H1 (cell line): ENCODE data around the gene GRM5. TPM values are rescaled to one million over a fixed set of nuclear protein-coding genes. Genes with fewer than 3 reads are reported as not detected.
A peak's percentile ranks its signal among the peaks of the same experiment; 100 is the strongest.
"Not testable (repeated sequence)": the region's sequence is repeated elsewhere in the genome, so short reads cannot be mapped to it uniquely, and the experiment has no call there.

Source experiments
- CTCF ChIA-PET: fragments of 300-600 bp; sonication (Branson Sonifier 250); formaldehyde crosslinking; loops from one replicate; lab custom pipeline; 2021; ENCODE audit not compliant: partially characterized antibody; lab: Charles Lee
- POLR2A ChIA-PET: fragments of 300-600 bp; sonication (Branson Sonifier 250); formaldehyde crosslinking; loops from one replicate; lab custom pipeline; 2021; ENCODE audit warnings: inconsistent platforms; ENCODE audit not compliant: partially characterized antibody; lab: Charles Lee
- DNase-seq, 2 experiments: peaks; one replicate each; pipeline versions ENCODE4 v3.0.0 to v3.0.0-alpha.2; 2010 to 2022; ENCODE audit warnings: low spot score in 2 of 2, low read depth in 1 of 2, mixed read lengths in 1 of 2
- FAIRE-seq: peaks from 2 replicates; lab custom pipeline; 2011; peaks lifted over from hg19 to GRCh38; lab: Jason Lieb, UNC
- H2AFZ ChIP-seq: 2 replicates; pipeline ENCODE4 v1.8.1; 2012; ENCODE audit warnings: low read length, inconsistent platforms
- H2AK5ac ChIP-seq: 2 replicates; pipeline ENCODE4 v1.6.1; 2013; ENCODE audit warnings: low read depth, low read length
- H2BK120ac ChIP-seq: replicated peaks from 2 replicates; pipeline ENCODE3; 2013; ENCODE audit warnings: low read depth, low read length, inconsistent platforms
- H2BK12ac ChIP-seq: 2 replicates; pipeline ENCODE4 v1.6.1; 2013; ENCODE audit warnings: low read depth, low read length
- H2BK15ac ChIP-seq: 2 replicates; pipeline ENCODE4 v1.6.1; 2013; ENCODE audit warnings: low read length
- H2BK20ac ChIP-seq: 2 replicates; pipeline ENCODE4 v1.6.1; 2013; ENCODE audit warnings: low read length
- H2BK5ac ChIP-seq: 2 replicates; pipeline ENCODE4 v1.6.1; 2013; ENCODE audit warnings: low read depth, low read length
- H3K14ac ChIP-seq: 2 replicates; pipeline ENCODE4 v1.6.1; 2013; ENCODE audit warnings: inconsistent platforms; ENCODE audit not compliant: insufficient read length
- H3K18ac ChIP-seq: 2 replicates; pipeline ENCODE4 v1.6.1; 2013; ENCODE audit warnings: low read length; ENCODE audit errors: extremely low read depth
- H3K23ac ChIP-seq: 2 replicates; pipeline ENCODE4 v1.6.1; 2013; ENCODE audit warnings: inconsistent platforms; ENCODE audit not compliant: insufficient read length
- H3K23me2 ChIP-seq: 2 replicates; pipeline ENCODE4 v1.6.1; 2013; ENCODE audit warnings: low read depth, low read length
- H3K27ac ChIP-seq: 2 replicates; pipeline ENCODE4 v1.6.1; 2011; ENCODE audit warnings: low read depth, low read length, inconsistent platforms
- H3K27me3 ChIP-seq, 4 experiments: replicated peaks in 1 of 4; 1 replicate in 1 of 4; 2 replicates in 3 of 4; pipeline versions ENCODE4 v1.6.1 to v1.8.1; 2011 to 2013; ENCODE audit warnings: low read length in 3 of 4, mild to moderate bottlenecking in 3 of 4, inconsistent platforms in 2 of 4, mixed read lengths in 2 of 4, moderate library complexity in 1 of 4; ENCODE audit not compliant: control insufficient read depth in 3 of 4, insufficient read depth in 3 of 4; ENCODE audit errors: extremely low read depth in 1 of 4
- H3K36me3 ChIP-seq, 4 experiments: 2 replicates each; pipeline versions ENCODE4 v1.6.1 to v1.8.1; 2011 to 2013; ENCODE audit warnings: mild to moderate bottlenecking in 4 of 4, low read length in 3 of 4, moderate library complexity in 2 of 4, control low read depth in 1 of 4, inconsistent platforms in 1 of 4; ENCODE audit not compliant: insufficient read depth in 4 of 4, control insufficient read depth in 2 of 4
- H3K4ac ChIP-seq: replicated peaks from 2 replicates; pipeline ENCODE3; 2013; ENCODE audit warnings: low read length, low read depth, mixed read lengths, inconsistent platforms; ENCODE audit not compliant: insufficient read length
- H3K4me1 ChIP-seq, 4 experiments: replicated peaks in 1 of 4; 1 replicate in 1 of 4; 2 replicates in 3 of 4; pipeline versions ENCODE4 v1.6.1 to v1.8.1; 2011 to 2013; ENCODE audit warnings: low read length in 3 of 4, inconsistent platforms in 2 of 4, mixed read lengths in 1 of 4; ENCODE audit not compliant: insufficient read depth in 4 of 4, control insufficient read depth in 3 of 4
- H3K4me2 ChIP-seq, 2 experiments: 2 replicates each; pipeline versions ENCODE4 v1.6.1 to v1.8.1; 2011 to 2013; ENCODE audit warnings: low read depth in 2 of 2, low read length in 2 of 2, control low read depth in 1 of 2, inconsistent platforms in 1 of 2, mild to moderate bottlenecking in 1 of 2; ENCODE audit not compliant: insufficient read depth in 1 of 2
- H3K4me3 ChIP-seq, 4 experiments: fragments of 200-600, 300-600 bp in 1 of 4; sonication (generic), shearing (Covaris generic), sonication (Bioruptor Twin) in 1 of 4; 2 replicates each; pipeline versions ENCODE4 v1.5.1 to v1.8.1; 2011 to 2016; ENCODE audit warnings: low read length in 4 of 4, low read depth in 3 of 4, control low read depth in 2 of 4, inconsistent platforms in 2 of 4, mild to moderate bottlenecking in 2 of 4, mixed read lengths in 1 of 4, moderate library complexity in 1 of 4; ENCODE audit not compliant: insufficient read depth in 2 of 4; ENCODE audit errors: extremely low read depth in 1 of 4
- H3K56ac ChIP-seq: replicated peaks from 2 replicates; pipeline ENCODE3; 2013; ENCODE audit warnings: low read depth, mild to moderate bottlenecking, mixed read lengths, low read length, inconsistent platforms; ENCODE audit not compliant: insufficient read length
- H3K79me1 ChIP-seq: 2 replicates; pipeline ENCODE4 v1.6.1; 2013; ENCODE audit warnings: low read depth, low read length, control low read depth
- H3K79me2 ChIP-seq, 2 experiments: 2 replicates each; pipeline versions ENCODE4 v1.6.1 to v1.8.1; 2012 to 2013; ENCODE audit warnings: low read length in 2 of 2, mild to moderate bottlenecking in 2 of 2, inconsistent platforms in 1 of 2; ENCODE audit not compliant: insufficient read depth in 2 of 2, control insufficient read depth in 1 of 2
- H3K9ac ChIP-seq, 4 experiments: replicated peaks in 1 of 4; 1 replicate in 1 of 4; 2 replicates in 3 of 4; pipeline versions ENCODE4 v1.6.1 to v1.8.1; 2011 to 2013; ENCODE audit warnings: low read depth in 3 of 4, low read length in 3 of 4, control low read depth in 2 of 4, mild to moderate bottlenecking in 2 of 4, moderate library complexity in 2 of 4, inconsistent platforms in 1 of 4; ENCODE audit errors: extremely low read depth in 1 of 4
- H3K9me3 ChIP-seq, 2 experiments: 2 replicates each; pipeline versions ENCODE4 v1.6.1 to v1.8.1; 2012 to 2013; ENCODE audit warnings: mild to moderate bottlenecking in 2 of 2, moderate library complexity in 2 of 2, control low read depth in 1 of 2, inconsistent platforms in 1 of 2, low read depth in 1 of 2, low read length in 1 of 2, mixed read lengths in 1 of 2; ENCODE audit not compliant: insufficient read depth in 2 of 2
- H4K20me1 ChIP-seq, 2 experiments: replicated peaks in 1 of 2; 2 replicates each; pipeline versions ENCODE3 to v1.8.1; 2011 to 2013; ENCODE audit warnings: inconsistent platforms in 2 of 2, low read length in 2 of 2, mild to moderate bottlenecking in 1 of 2; ENCODE audit not compliant: insufficient read depth in 2 of 2, control insufficient read depth in 1 of 2
- H4K5ac ChIP-seq: 2 replicates; pipeline ENCODE4 v1.6.1; 2013; ENCODE audit warnings: low read length, low read depth, mixed read lengths, inconsistent platforms; ENCODE audit not compliant: insufficient read length
- H4K8ac ChIP-seq: 2 replicates; pipeline ENCODE4 v1.8.0; 2013; ENCODE audit warnings: mild to moderate bottlenecking, moderate library complexity, low read length, inconsistent platforms; ENCODE audit not compliant: insufficient read depth; ENCODE audit errors: extremely low read depth
- H4K91ac ChIP-seq: replicated peaks from 2 replicates; pipeline ENCODE3; 2013; ENCODE audit warnings: low read length, mixed read lengths, inconsistent platforms; ENCODE audit not compliant: insufficient read length
- EGR1 ChIP-seq: IDR thresholded peaks from 2 replicates; pipeline ENCODE4 v1.6.1; 2011; ENCODE audit warnings: low read depth, low read length, borderline replicate concordance
- JUND ChIP-seq: IDR thresholded peaks from 2 replicates; pipeline ENCODE4 v1.6.1; 2011; ENCODE audit warnings: mild to moderate bottlenecking, improper control_type of control experiment, low read length
- KDM1A ChIP-seq: fragments of 200-600, 300-600 bp; sonication (generic); IDR thresholded peaks from 2 replicates; pipeline ENCODE4 v1.7.1; 2016; ENCODE audit warnings: mild to moderate bottlenecking, low read length, borderline replicate concordance
- KDM5A ChIP-seq: fragments of 200-600 bp; IDR thresholded peaks from 2 replicates; pipeline ENCODE4 v1.7.1; 2012; ENCODE audit warnings: mild to moderate bottlenecking, low read length, inconsistent platforms, mixed read lengths
- MAX ChIP-seq: IDR thresholded peaks from 2 replicates; pipeline ENCODE4 v1.6.1; 2012; ENCODE audit warnings: inconsistent platforms
- RAD21 ChIP-seq, 2 experiments: IDR thresholded peaks in 1 of 2; conservative IDR thresholded peaks in 1 of 2; 2 replicates each; pipeline ENCODE4 v1.6.1; 2011; ENCODE audit warnings: low read depth in 2 of 2, low read length in 2 of 2, improper control_type of control experiment in 1 of 2, inconsistent platforms in 1 of 2, mild to moderate bottlenecking in 1 of 2, moderate library complexity in 1 of 2
- RNF2 ChIP-seq: fragments of 200-900, 300-1000 bp; sonication (generic); IDR thresholded peaks from 2 replicates; pipeline ENCODE4 v1.7.1; 2016; ENCODE audit warnings: borderline replicate concordance, low read depth, mild to moderate bottlenecking, antibody characterized with exemption, low read length; ENCODE audit not compliant: poor library complexity, severe bottlenecking; ENCODE audit errors: missing control alignments
- RXRA ChIP-seq: IDR thresholded peaks from 2 replicates; pipeline ENCODE4 v1.6.1; 2011; ENCODE audit warnings: low read depth, mild to moderate bottlenecking, low read length, moderate library complexity; ENCODE audit not compliant: insufficient read depth
- SRF ChIP-seq: IDR thresholded peaks from 2 replicates; pipeline ENCODE4 v1.6.1; 2011; ENCODE audit warnings: mild to moderate bottlenecking, low read depth, low read length, moderate library complexity
- WGBS, 2 experiments: shearing (Covaris generic) in 1 of 2; methylation state at CpG; one replicate each; pipeline versions ENCODE4 v1.1.6 to v1.1.7; 2013 to 2015; ENCODE audit warnings: low lambda C conversion rate in 2 of 2, mixed read lengths in 2 of 2, inconsistent platforms in 1 of 2, low coverage in 1 of 2, missing lambda C conversion rate in 1 of 2; ENCODE audit not compliant: insufficient replicate concordance in 2 of 2, insufficient coverage in 1 of 2, insufficient read length in 1 of 2; ENCODE audit errors: extremely low coverage in 1 of 2, missing lambda C conversion rate in 1 of 2; 5-methylcytosine and 5-hydroxymethylcytosine counted together
- polyA plus RNA-seq, 7 experiments: library from polyadenylated mRNA; depleted of rRNA in 3 of 7; stranded (reverse) in 5 of 7; unstranded in 2 of 7; fragments of >200 nt in 5 of 7; fragments of 200-250 nt in 2 of 7; gene quantifications; 1 replicate in 5 of 7; 2 replicates in 1 of 7; 4 replicates in 1 of 7; pipeline versions ENCODE4 v1.2.1 to v1.2.3, GENCODE V29; 2011 to 2013; ENCODE audit warnings: missing spikeins in 2 of 7, mixed read lengths in 2 of 7
- total RNA-seq: library from RNA; stranded (reverse); fragmentation: NEBNext Ultra II Directional; extraction: Animal tissue kit (Norgen Biotek cat#: 25700); gene quantifications from 2 replicates; pipeline ENCODE4 v1.2.1, GENCODE V29; 2021

GRM5 gene
- total and polyA plus RNA-seq, 2 of the 8 experiments (the other 6 are each of a cell fraction or from before 2014, with no cell fraction given): 0.15 to 0.43 TPM

- TF ChIP-seq RNF2: no peak
- TF ChIP-seq RXRA: no peak
- peak; percentile 82 to 85 for TF ChIP-seq RAD21 (IDR thresholded peaks at IDR 0.05 in 1 of 2, conservative IDR thresholded peaks at IDR 0.05 in 1 of 2; ENCODE audit: low read depth in 2 of 2, low read length in 2 of 2)
- no peak for TF ChIP-seq EGR1
- no peak for TF ChIP-seq JUND
- 0 out of 2 replicates have a peak, but pooled peaks have one; percentile 29 for TF ChIP-seq MAX
- TF ChIP-seq SRF: no peak
- no peak for TF ChIP-seq KDM1A
- no peak for TF ChIP-seq KDM5A
Observed at GRCh38 chr11:88886796-88887195, 179.0 kb downstream of the GRM5 start (continued).

GRCh38 chr11:88882800-88883199 lies 183.0 kb downstream of the GRM5 start:
- H3K4me1 ChIP-seq, H2BK120ac ChIP-seq, H4K8ac ChIP-seq, H4K91ac ChIP-seq, H3K4me3 ChIP-seq, H3K9ac ChIP-seq, H2BK12ac ChIP-seq, H4K5ac ChIP-seq, H3K4ac ChIP-seq, H3K23me2 ChIP-seq, H3K27ac ChIP-seq, H2BK20ac ChIP-seq, H3K79me2 ChIP-seq, H3K27me3 ChIP-seq, DNase-seq, H3K56ac ChIP-seq, H3K79me1 ChIP-seq, H3K36me3 ChIP-seq, H3K18ac ChIP-seq, H2AK5ac ChIP-seq, H3K4me2 ChIP-seq, H3K23ac ChIP-seq, H2AFZ ChIP-seq, POLR2A ChIA-PET, H2BK5ac ChIP-seq, H2BK15ac ChIP-seq, CTCF ChIA-PET, FAIRE-seq, H4K20me1 ChIP-seq, H3K14ac ChIP-seq: not testable (repeated sequence)
- peaks cover 6 to 13% of the 10 kb centered on the region in 2 experiments; a peak in 3 of 4 replicates for H3K9me3 ChIP-seq
- 87% methylated on average over 3 of the region's 3 CpGs; no CpG with 5 or more reads in 1 of the 2 experiments for WGBS, 2 experiments
